ENCODE measurements around the gene ZNF141. TPM values are rescaled to one million over a fixed set of nuclear protein-coding genes. Genes with fewer than 3 reads are reported as not detected.
A peak's percentile ranks its signal among the peaks of the same experiment; 100 is the strongest.

ZNF141 gene
- total and polyA plus RNA-seq, 2 of the 8 experiments (the other 6 are each of a cell fraction or from before 2014, with no cell fraction given): 8.5 to 50.8 TPM

GRCh38 chr4:340011-340410 lies 2.4 kb downstream of the ZNF141 start (continued):
- TF ChIP-seq CHD7 (IDR thresholded peaks at IDR 0.05; ENCODE audit: insufficient replicate concordance, low read length) (no peak), RAD21 (IDR thresholded peaks at IDR 0.05 in 1 of 2, conservative IDR thresholded peaks at IDR 0.05 in 1 of 2; ENCODE audit: low read depth in 2 of 2, low read length in 2 of 2) (peak; percentile 13 to 21; a peak in 3 of 4 replicates), SIN3A (conservative IDR thresholded peaks at IDR 0.05 in 1 of 2, IDR thresholded peaks at IDR 0.05 in 1 of 2; ENCODE audit: low read depth in 1 of 2, low read length in 2 of 2) (no peak)

Data from H1 (cell line).